ENCODE results near the gene SLC35B2.
A peak's percentile ranks its signal among the peaks of the same experiment; 100 is the strongest.

Gene SLC35B2

DNA sequence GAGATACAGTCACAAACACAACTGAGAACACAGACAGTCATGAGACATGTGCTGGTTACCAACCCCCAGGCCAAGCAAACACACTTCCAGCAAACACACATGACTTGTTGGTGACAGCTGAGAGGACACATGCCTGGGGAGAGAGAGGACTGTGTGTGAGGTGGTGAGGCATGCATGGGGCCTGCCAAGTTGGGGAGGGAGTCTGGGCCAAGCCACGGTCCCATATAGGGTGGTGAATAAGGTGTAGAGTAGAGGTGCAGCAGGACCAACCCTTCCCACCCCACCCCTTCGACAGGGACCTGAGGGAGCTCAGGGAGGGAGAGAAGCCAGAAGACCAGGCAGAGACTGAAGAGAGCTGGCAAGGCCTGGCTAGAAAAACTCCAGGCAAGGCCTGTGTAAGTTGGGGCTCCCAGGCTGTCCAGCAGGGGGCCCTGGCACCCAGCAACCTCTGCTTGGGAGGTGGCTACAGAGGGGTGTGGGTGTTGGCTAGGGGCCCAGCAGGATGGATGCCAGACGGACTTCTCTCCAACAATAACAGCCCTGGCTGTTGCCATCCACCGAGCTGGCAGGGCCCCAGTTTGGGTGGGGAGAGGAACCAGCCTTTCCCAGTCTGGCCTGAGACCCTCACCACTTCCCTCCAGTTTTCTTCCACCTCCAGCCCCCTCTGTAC lies 35.9 kb downstream of the SLC35B2 start:
- peak; percentile 53 for DNase-seq (ENCODE audit: low spot score)

DNA sequence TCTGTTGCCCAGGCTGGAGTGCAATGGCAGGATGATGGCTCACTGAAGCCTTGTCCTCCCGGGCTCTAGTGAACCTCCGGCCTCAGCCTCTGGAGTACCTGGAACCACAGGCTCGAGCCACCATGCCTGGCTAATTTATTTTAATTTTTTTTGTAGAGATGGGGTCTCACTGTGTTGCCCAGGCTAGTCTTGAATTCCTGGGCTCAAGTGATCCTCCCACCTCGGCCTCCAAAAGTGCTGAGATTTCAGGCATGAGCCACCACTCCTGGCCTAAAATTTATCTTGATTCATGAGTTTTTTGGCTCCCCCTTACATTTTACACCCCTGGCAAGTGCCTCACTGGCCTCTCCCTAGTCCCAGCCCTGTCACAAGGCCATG lies 36.4 kb downstream of the SLC35B2 start:
- DNase-seq (ENCODE audit: low spot score): no peak

DNA sequence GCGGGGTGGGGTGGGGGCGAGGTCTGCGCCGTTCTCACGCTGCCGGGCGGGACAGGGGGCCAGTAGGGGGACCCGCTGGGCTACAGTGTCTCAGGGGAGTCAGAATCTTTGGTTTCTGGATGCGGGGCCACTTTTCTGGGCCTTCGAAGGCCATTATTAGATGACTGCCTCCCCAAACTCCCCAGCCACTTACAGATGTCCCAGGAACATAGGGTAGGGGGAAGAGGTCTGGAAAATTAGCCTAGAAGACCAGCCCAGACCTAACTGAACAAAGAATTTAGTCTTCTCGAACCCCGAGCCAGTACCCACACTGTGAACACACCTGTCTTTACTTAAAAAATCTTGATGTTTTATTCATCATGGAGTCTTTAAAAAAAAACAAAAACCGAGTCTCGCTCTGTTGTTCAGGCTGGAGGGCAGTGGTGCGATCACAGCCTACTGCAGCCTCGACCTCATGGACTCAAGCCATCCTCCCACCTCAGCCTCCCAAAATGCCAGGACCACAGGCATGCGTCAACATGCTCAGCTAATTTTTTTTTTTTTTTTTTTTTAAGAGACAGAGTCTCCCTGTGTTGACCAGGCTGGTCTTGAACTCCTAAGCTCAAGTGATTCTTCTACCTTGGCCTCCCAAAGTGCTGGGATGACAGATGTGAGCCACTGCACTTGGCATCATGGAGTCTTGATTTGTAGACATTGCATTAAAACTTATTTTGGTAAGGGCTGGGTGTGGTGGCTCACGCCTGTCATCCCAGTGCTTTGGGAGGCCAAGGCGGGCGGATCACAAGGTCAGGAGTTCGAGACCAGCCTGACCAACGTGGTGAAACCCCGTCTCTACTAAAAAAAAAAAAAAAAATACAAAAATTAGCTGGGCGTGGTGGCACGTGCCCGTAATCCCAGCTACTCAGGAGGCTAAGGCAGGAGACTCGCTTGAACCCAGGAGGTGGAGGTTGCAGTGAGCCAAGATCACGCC lies 37.2 kb downstream of the SLC35B2 start:
- no peak for DNase-seq (ENCODE audit: low spot score)

DNA sequence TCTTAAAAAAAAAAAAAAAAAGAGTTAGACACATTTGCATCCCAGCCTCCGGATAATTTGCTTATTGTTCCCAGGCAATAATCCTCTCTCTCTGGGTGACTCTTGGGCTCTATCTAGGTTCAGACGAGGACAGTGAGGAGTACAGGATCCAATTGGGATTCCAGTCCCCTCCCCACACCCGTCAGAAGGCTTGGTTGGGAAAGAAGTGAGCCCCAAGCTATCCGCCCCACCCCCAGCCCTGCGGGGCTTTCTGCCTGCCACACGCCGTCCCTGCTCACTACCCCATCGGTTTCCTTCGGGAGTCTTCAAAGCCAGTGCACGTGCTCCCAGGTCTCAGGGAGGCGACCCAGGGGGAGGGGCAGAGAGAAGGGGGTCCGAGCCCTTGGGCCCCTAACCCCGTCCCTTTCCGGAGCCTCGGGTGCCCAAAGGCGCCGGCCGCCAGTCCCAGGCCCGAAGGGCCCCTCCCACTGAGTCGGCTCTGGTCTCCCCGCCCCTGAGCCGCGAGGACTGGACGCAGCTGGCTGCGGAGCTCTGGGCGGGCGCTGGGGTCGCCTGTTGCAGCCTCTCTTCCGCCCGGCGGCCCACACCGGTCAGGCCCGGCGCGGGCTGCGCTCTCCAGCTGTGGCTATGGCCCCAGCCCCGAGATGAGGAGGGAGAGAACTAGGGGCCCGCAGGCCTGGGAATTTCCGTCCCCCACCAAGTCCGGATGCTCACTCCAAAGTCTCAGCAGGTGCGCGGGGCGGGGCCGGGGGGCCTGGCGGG lies 38.1 kb downstream of the SLC35B2 start:
- DNase-seq (ENCODE audit: low spot score): peak; percentile 80

DNA sequence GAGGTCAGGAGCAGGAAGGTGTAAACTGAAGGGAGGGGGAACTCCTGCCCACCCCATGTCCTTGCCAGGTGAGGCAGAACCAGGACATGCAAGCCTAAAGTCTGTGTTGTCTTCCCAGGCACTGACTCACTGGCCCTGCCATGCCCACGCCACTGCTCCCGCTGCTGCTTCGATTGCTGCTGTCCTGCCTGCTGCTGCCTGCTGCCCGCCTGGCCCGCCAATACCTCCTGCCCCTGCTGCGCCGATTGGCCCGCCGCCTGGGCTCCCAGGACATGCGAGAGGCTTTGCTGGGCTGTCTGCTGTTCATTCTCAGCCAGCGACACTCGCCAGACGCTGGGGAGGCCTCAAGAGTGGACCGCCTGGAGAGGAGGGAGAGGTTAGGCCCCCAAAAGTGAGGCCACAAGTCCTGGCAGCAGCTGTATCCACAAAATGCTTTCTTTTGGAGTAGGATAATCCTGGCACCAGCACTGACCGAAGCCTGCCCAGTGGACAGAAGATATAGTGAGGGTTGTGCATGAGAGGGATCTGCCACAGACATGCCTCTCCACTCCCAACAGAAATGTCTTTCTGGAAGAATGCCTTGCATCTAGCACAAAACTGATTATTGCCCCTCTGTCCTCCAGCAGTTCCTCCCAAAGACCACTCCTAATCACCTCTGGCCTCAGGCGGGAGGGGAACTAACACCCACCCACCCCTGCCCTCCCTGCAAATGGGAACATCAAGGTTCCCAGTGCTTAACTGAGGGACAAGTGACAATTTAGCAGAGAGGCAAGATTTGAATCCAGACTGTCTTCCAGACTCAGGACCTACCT lies 39.8 kb downstream of the SLC35B2 start:
- peak; percentile 49 for DNase-seq (ENCODE audit: low spot score)

DNA sequence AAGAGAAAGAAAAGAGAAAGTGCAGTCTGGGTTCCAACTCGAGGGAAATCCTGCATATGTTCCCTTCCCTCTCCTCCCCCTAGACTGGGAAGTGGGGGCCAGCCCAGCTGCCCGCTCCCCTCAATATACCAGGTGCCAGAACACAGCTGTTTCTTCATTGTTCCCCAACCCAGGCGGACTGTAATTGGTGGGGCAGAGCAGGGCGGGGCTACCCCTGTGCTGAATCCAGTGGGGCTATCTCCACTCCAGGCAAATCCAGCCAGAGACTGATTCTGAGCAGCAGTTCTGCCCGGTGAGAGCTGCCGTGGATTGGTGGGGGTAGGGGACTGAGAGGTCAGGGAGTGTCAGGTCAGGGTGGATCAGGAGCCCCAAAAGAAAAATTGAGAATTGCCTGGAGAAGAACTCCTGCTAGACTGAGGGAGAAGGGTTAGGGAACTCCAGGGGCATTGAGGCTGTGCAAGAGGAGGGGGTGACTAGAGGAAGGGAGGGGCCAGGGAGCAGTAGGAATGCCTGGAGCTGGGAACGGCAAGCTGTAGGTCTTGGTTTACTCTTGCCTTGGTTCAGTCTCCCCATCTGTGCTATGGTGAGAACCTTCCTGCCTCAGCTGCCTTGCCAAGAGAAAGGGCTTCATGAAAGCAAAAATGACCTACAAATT lies 40.5 kb downstream of the SLC35B2 start, which contains the start of gene MYMX:
Gene MYMX (plus strand): TSS at position 250 of the 655 bp plus-strand sequence. CDS start 546 bp downstream, outside the sequence.
- DNase-seq (ENCODE audit: low spot score): peak; percentile 37

DNA sequence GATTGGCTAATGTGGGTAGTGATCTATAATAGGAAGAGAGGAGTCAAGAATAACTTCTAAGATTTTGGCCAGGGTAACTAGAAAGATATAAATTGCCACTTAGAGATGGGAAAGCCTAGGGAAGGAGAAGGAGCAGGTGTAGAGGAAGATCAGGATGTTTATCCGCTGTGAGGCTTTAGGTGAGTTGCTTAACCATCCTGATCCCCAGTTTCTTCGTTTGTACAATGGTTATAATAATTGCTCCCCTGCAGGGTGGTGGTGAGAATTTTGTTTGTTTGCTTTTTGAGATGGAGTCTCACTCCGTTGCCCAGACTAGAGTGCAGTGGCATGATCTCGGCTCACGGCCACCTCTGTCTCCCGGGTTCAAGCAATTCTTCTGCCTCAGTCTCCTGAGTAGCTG lies 43.0 kb downstream of the SLC35B2 start:
- no peak for DNase-seq (ENCODE audit: low spot score)

DNA sequence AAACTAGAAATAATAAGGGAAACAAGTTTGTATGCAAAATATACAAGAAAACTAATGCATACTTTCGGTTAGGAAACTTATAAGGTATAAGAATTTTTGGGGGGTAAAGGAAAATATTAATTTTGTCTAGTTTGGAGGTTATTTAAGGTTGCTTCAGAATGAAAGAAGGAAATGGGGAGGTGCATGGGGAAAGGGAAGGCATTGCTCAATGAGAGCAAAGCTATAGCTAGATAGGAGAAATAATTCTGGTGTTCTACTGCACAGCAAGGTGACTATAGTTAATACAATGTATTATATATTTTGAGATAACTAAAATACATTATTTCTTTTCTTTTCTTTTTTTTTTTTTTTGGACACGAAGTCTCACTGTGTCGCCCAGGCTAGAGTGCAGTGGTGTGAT lies 46.0 kb downstream of the SLC35B2 start:
- DNase-seq (ENCODE audit: low spot score): no peak

DNA sequence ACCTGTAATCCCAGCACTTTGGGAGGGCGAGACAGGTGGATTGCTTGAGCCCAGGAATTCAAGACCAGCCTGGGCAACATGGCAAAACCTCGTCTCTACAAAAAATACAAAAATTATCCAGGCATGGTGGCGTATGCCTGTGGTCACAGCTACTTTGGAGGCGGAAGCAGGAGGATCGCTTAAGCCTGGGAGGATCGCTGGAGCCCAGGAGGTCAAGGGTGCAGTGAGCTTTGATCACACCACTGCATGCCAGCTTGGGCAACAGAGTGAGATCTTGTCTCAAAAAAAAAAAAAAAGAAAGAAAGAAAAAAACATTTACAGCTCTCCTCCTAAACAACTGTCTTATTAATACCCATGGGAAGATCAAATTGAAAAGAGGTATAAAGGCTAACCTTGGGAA lies 49.4 kb downstream of the SLC35B2 start:
- no peak for DNase-seq (ENCODE audit: low spot score)

All from iPS-NIHi11 (cell line).